Esophagus (tissue), 2 donors: ENCODE data around the gene VWCE. TPM values are rescaled to one million over a fixed set of nuclear protein-coding genes. Genes with fewer than 3 reads are reported as not detected.

Experiments
- polyA plus RNA-seq, 2 donors: library from polyadenylated mRNA; stranded (reverse); fragments of 200-250 nt; gene quantifications; one replicate each; pipeline ENCODE4 v1.2.3, GENCODE V29; 2013
- donor health status: healthy with polysubstance abuse.
- donor health status: Bipolar disorder and iron deficiency.

The VWCE gene
- polyA plus RNA-seq, 2 donors = 0.34 to 0.61 TPM

Other genes with a start within 250 kb of the VWCE start
- under 1 TPM; 0.39 to 0.52 TPM for gene CD5, start 192.8 kb downstream of the VWCE start, polyA plus RNA-seq
- gene VPS37C, start 133.9 kb downstream of the VWCE start, polyA plus RNA-seq = 10 to 100 TPM; 14.7 to 18.6 TPM
- gene PGA3, start 91.8 kb downstream of the VWCE start, polyA plus RNA-seq = 10 to 100 TPM in 1 of 2 donors, 1 to 10 TPM in 1; 1.9 to 27.7 TPM
- 1 to 10 TPM; 1.0 to 9.5 TPM for gene PGA4, start 73.0 kb downstream of the VWCE start, polyA plus RNA-seq
- 1 to 10 TPM in 1 of 2 donors, under 1 TPM in 1; 0.11 to 3.2 TPM for gene PGA5, start 54.1 kb downstream of the VWCE start, polyA plus RNA-seq
- gene DDB1, start 37.8 kb upstream of the VWCE start, polyA plus RNA-seq = 10 to 100 TPM; 51.3 to 78.7 TPM
- 10 to 100 TPM; 23.9 to 42.5 TPM for gene TKFC, start 37.9 kb upstream of the VWCE start, polyA plus RNA-seq
- 10 to 100 TPM; 11.4 to 20.4 TPM for gene CYB561A3, start 66.6 kb upstream of the VWCE start, polyA plus RNA-seq
- 10 to 100 TPM; 24.4 to 32.9 TPM for gene TMEM138, start 67.1 kb upstream of the VWCE start, polyA plus RNA-seq
- gene TMEM216, start 97.3 kb upstream of the VWCE start, polyA plus RNA-seq = 10 to 100 TPM in 1 of 2 donors, 1 to 10 TPM in 1; 7.7 to 10.3 TPM
- gene CPSF7, start 134.7 kb upstream of the VWCE start, polyA plus RNA-seq = 10 to 100 TPM; 32.7 to 43.1 TPM
- 10 to 100 TPM; 25.4 to 33.3 TPM for gene SDHAF2, start 134.8 kb upstream of the VWCE start, polyA plus RNA-seq
- gene LRRC10B, start 213.4 kb upstream of the VWCE start, polyA plus RNA-seq = under 1 TPM; 0.04 to 0.19 TPM